GM21576 (cell line): ENCODE data around the gene LBX1.

Experiments
- ATAC-seq: cut with Tn5 transposase; IDR thresholded peaks from one replicate; pipeline ENCODE4 v1.9.1; 2021; ENCODE audit warnings: mild to moderate bottlenecking, moderate library complexity; ENCODE audit not compliant: unreplicated experiment

The LBX1 gene, protein sequence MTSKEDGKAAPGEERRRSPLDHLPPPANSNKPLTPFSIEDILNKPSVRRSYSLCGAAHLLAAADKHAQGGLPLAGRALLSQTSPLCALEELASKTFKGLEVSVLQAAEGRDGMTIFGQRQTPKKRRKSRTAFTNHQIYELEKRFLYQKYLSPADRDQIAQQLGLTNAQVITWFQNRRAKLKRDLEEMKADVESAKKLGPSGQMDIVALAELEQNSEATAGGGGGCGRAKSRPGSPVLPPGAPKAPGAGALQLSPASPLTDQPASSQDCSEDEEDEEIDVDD

DNA sequence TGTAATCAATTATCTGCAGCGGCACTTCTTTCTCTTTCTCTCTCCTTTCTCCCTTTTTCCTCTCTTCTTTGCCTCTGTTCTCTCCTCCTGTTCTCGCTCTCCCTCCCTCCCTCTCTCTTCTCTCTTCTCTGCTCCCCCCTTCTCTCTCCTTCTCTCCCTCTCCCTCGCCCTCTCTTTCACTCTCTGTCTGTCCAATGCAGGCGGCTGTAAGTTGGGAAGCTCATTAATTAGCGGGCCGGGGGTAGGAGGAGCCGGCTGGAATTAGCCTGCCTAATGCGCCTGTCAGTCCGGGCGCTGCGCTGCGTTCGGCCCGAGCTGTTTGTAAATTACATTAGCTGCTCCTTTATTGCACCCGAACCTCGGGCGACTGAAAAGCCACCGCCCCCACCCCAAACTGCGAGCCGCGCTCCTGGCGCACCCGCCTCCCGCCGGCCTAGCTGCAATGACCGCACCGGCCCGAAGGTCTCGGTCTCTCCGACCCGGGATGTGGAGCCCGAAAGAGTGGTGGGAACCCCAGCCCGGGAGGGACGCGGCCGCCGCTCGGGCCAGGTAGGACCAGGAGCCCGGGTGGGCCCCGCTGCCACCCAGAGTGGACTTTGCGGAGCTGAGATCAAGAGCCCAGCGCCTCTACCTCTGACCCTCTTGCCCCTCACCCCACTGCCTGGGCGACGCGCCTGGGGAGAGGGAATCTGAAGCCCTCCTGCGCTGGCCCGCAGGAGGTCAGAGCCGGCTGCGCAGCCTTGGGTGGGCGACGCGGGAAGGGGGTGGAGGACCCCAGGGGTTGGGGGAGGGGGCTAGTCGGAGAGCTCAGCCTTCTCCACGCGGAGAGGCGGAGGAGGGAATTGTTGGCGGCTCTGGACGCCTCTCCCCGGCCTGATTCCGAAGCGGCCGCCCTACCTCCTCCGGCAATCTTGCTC is at the start of gene LBX1:
LBX1 (minus strand) TSS at position 198 of the 917 bp plus-strand sequence. CDS start 648 bp downstream, outside the sequence.
- ATAC-seq: no peak

DNA sequence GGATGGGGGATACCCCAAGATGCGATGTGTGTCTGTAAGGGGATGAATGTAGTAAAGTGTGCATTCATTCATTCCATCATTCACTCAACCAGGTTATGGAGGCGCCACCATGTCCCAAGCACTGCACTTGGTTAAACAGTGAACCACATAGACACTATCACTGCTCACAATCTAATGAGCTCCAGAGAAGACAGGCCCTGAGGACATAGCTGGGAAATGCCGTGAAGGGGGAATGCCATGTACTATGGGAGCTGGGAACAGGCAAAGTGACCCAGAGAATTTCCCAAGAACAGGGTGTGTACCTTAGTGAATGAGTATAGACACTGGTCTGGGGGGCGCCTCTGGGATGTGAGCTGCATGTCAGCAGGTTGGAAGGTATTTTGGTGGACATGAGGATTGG is 44.5 kb upstream of the LBX1 start:
- no peak for ATAC-seq

DNA sequence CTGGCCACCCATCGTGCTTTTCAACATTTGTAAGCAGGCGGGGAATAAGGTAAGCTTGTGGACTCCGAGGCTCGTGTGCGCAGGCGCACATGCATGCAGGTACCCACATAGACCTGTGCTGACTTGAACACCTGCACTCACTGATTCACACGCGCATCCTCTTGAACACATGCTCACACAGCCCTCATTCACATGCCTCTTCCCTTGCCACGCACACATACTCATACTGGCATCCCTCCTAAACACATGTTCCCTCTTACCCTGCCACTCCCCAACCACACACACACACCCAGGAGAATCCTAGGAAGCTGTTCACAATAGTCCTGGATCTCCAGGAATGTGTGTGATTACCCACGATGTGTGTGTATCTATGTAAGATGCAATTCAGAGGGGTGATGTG is 44.1 kb upstream of the LBX1 start:
- ATAC-seq: no peak

GRCh38 chr10:101272229-101272868 is 43.1 kb upstream of the LBX1 start:
- ATAC-seq: no peak

DNA sequence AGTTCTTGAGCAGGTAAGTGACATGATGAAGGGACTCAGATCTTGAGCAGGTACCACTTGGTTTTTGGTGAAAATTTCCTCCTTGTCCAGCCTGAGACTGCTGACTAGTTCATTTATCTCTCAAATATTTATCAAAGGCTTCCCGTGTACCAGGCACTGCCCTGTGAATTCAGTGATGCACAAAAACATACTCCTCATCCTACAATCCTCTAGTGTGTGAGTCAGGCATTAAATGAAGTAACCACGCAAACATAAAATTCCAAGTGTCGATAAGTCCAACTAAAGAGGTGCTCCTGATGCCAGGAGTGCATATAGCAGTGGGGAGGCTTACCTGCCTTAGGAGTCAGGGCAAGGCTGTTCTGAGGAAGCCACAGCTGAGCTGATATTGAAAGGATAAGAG is 41.5 kb upstream of the LBX1 start:
- no peak for ATAC-seq

- no peak for ATAC-seq
These were observed 38.5 kb upstream of the LBX1 start for GRCh38 chr10:101267776-101268175.

GRCh38 chr10:101267290-101267680 is 38.0 kb upstream of the LBX1 start:
- ATAC-seq: no peak

DNA sequence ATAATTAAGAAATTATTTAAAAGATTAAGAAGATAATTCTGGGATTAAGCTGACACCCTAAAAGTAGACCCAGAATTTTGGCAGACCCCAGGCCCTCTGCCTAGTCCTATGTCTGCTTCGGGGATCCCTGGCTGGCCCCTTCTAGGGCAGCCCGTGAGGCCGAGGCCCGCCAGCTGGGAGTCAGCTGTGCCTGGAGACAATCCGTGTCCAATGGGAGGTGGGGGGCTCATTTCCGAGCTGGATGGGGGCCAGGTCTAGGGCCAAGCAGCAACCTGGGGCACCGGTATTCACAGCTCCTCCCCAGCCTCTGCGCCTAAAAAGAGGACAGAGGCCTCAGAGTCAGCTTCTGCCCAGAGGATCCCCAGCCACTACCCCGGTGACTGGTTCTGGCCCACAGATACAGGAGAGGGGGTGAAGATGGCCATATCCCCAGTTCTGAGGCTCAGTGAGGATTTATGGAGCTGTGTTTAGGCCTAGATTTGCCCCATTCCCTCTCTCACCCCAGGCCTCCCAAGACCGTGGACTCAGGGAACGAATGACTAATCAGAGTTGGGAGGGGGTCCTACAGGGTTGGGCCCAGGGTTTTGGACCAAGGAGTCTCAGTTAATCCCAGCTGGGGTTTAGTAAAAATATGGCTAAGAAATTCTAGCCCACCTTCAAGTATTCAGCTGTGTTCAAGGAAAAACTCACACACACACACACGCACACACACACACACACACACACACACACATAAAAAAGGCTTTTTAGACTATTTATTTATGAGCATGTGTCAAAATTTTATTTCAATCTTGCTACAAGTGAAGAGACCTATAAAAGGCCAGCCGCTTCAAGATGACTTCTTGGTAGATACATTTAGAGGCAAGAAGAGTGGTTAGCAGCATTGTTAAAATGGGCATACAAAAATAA is 37.4 kb upstream of the LBX1 start:
- ATAC-seq: no peak

- ATAC-seq: no peak
These were observed 34.0 kb upstream of the LBX1 start for GRCh38 chr10:101263150-101263752.

GRCh38 chr10:101262147-101262546 is 32.9 kb upstream of the LBX1 start:
- ATAC-seq: no peak

DNA sequence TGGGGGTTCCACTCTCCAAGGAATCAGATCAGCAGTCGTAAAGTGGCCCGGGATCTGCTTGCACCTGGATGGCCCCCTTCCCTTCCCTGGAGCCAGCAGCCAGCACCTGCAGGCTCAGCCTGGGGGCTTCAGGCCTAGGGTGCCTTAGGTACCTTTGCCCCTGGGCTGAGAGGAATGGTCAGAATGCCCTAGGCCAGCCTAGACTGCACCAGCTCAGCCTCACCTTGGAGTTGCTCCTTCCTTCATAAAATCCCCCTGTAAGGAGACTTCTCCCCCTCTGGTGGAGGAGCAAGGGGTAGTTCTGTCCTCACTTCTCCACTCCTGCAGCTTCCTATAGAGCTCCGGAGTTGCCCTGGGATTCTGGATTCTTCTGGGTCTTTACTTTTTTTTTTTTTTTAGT is 32.4 kb upstream of the LBX1 start:
- ATAC-seq: no peak

GRCh38 chr10:101260764-101261481 is 31.7 kb upstream of the LBX1 start:
- no peak for ATAC-seq

DNA sequence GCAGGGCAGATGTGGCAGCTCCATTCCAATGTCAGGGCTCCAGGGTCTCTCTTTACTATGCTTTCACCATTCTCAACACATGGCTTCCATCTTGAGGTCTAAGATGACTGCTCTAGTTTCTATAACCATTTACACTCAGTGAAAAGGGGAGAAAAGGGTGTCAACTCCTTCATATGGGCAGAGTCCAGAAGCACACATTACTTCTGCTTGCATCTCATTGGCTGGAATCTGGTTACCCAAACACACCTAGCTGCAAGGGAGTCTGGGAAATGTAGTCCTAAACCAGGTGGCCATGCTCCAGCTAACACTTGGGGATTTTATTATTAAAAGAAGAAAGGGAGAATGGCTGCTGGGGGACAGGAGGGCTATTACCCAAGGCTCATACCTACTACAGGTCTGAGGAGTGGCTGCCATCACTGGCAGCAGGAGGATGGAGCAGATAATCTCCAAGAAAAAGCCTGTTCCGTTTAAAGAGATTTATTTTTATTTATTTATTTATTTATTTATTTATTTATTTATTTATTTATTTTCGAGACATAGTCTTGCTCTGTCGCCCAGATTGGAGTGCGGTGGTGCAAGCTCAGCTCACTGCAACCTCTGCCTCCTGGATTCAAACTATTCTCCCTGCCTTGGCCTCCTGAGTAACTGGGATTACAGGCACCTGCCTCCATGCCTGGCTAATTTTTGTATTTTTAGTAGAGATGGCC is 29.1 kb upstream of the LBX1 start:
- no peak for ATAC-seq

DNA sequence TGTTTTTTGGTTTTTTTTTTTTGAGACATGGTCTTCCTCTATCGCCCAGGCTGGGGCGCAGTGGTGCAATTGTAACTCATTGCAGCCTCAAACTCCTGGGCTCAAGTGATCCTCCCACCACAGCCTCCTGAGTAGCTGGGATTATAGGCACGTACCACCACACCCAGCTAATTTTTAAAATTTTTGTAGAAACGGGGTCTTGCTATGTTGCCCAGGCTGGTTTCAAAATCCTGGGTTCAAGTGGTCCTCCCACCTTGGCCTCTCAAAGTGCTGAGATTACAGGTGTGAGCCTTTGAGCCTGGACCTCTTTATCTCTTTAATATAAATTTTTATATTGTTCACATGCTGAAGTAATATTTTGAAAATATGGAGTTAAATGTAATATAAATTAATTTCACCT is 28.2 kb upstream of the LBX1 start:
- ATAC-seq: no peak

DNA sequence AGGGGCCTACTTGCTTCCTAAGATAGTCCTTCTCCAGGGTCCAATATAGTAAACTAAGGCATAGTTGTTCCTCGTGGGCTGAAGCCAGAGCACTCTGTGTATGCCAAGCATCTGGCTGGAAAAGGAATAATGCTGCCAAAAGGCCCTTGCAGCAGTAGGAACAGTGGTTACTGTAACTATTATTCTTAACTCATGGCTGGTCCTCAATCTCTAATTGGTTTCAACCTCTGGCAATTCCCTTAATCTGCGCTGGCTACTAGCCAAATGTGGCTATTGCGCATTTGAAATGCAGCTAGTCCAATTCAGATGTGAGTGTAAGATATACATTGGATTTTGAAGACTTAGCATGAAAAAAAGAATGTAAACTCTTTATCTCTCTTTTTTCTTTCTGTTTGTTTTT is 27.8 kb upstream of the LBX1 start:
- no peak for ATAC-seq

DNA sequence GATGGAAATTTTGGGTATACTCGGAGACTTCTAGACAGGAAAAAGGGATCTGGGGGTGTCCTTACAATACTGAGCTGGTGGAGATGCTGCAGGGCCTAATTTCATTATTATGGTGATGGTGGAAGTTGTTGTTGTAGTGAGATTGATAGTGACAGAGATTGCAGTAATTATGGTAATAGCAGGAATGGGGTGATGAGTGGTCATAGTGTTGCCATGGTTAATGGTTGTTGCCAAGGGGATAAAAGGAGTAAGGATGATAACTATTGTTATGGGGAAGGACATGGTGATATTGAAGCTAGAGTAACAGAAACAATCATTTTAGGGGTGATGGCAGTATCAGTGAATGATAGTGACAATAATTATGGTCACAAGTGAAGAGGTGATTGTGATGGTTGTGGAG is 27.1 kb upstream of the LBX1 start:
- ATAC-seq: no peak

DNA sequence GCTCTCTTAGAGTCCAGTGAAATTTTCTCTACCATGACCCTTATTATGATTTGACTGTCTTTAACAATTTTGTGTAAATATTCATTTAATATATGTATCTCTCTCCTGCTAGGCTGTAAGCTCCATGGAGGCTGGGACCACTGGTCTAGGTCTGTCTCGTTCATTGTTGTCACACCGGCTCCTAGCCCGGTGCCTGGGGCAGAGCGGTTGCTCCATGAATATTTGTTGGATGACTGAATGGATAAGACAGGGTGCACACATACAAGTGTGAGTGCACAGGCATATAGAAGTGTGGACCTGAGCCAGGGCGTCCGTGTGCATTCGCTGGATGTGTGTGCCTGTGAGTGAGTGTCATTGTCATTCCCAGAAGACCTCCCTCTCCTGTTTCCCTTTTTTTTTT is 20.9 kb upstream of the LBX1 start:
- ATAC-seq: no peak

DNA sequence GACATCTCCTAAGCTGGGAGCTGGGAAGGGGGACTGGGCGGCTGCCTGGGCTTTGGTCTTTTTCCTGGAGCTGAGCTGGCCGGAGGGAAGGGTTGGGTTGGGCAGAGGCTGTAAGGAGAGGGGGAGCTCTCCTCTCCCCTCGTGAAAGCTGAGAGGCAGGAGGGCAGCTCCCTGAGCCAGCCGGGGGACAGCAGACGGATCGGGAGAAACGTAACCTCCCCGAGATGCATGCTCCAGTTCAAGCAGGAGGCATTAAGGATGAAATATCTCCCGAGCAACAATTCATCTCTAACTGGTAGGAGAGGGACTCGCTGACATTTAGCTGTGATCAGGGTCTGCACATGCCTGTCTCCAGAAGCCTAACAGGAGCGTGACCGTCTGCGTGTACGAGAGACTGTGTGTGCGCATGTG is 19.9 kb upstream of the LBX1 start:
- no peak for ATAC-seq

GRCh38 chr10:101246639-101247038 is 17.4 kb upstream of the LBX1 start:
- no peak for ATAC-seq
